Measurements from ENCODE around the gene EEF1E1.
A peak's percentile ranks its signal among the peaks of the same experiment; 100 is the strongest.

The EEF1E1 gene

DNA sequence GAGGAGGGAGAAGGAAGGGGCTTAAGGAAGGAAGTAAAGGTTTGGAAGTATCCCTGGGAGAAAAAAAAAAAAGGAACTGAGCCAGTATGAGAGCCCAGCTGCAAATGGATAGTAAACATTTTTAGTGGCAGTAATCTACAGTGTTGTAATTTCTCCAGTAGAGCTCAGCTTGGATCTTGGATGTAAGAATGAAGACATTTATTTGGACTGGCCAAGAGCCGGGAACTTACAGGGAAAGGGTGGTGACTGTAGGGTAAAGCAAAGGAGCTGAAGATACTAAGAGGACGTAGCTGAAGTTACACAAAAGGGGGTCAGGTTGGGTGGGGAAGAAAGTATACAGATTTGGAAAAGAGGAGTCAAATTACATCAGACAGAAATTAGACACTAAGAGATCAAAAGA, 13.5 kb downstream of the EEF1E1 start:
- Histone ChIP-seq H2BK12ac (ENCODE audit: low read length in 2 of 2) (no peak overlapping the region), H3K14ac (ENCODE audit: low read length in 2 of 2) (no peak overlapping the region), H3K36me3 (ENCODE audit: control insufficient read depth in 1 of 2, insufficient read depth in 2 of 2, low read depth in 1 of 2, low read length in 2 of 2) (peaks cover 27 to 51% of the 10 kb centered on the region in 2 experiments), H3K9me3 (ENCODE audit: control insufficient read depth, low read length) (no peaks in the 10 kb centered on the region), H3K79me1 (replicated peaks; ENCODE audit: low read length, poor library complexity, severe bottlenecking) (peaks cover 24% of the 10 kb centered on the region), H3K23ac (ENCODE audit: low read length in 2 of 2) (no peak overlapping the region), H4K8ac (ENCODE audit: low read length) (no peak overlapping the region), H3K4me2 (ENCODE audit: low read length, poor library complexity, severe bottlenecking) (no peak overlapping the region), H2BK120ac (ENCODE audit: low read depth, low read length) (no peak overlapping the region), H2BK15ac (ENCODE audit: low read depth, poor library complexity, severe bottlenecking) (no peak overlapping the region), H2AK5ac (ENCODE audit: low read length, severe bottlenecking) (no peak overlapping the region), H3K27ac (ENCODE audit: low read length, poor library complexity, severe bottlenecking) (no peak overlapping the region), H3K4me1 (ENCODE audit: control insufficient read depth, insufficient read depth, low read depth, low read length) (peaks cover 4% of the 10 kb centered on the region), H3K4me3 (ENCODE audit: insufficient read depth in 1 of 2, low read depth in 1 of 2, low read length in 2 of 2) (no peak overlapping the region), H4K91ac (ENCODE audit: low read length) (no peak overlapping the region), H3K18ac (ENCODE audit: low read depth in 1 of 2, low read length in 2 of 2) (no peak overlapping the region), H3K9ac (ENCODE audit: low read length) (no peak overlapping the region), H2BK5ac (ENCODE audit: low read depth, low read length, poor library complexity, severe bottlenecking) (no peak overlapping the region), H3K4ac (ENCODE audit: low read depth in 1 of 2, low read length in 2 of 2) (no peak overlapping the region), H3K27me3 (ENCODE audit: control insufficient read depth in 1 of 2, insufficient read depth in 1 of 2, low read length in 2 of 2) (no peaks in the 10 kb centered on the region), H2AFZ (ENCODE audit: low read depth, low read length) (no peak overlapping the region)
- no peak for DNase-seq
- 99% methylated on average over 2 of the region's 2 CpGs for WGBS

DNA sequence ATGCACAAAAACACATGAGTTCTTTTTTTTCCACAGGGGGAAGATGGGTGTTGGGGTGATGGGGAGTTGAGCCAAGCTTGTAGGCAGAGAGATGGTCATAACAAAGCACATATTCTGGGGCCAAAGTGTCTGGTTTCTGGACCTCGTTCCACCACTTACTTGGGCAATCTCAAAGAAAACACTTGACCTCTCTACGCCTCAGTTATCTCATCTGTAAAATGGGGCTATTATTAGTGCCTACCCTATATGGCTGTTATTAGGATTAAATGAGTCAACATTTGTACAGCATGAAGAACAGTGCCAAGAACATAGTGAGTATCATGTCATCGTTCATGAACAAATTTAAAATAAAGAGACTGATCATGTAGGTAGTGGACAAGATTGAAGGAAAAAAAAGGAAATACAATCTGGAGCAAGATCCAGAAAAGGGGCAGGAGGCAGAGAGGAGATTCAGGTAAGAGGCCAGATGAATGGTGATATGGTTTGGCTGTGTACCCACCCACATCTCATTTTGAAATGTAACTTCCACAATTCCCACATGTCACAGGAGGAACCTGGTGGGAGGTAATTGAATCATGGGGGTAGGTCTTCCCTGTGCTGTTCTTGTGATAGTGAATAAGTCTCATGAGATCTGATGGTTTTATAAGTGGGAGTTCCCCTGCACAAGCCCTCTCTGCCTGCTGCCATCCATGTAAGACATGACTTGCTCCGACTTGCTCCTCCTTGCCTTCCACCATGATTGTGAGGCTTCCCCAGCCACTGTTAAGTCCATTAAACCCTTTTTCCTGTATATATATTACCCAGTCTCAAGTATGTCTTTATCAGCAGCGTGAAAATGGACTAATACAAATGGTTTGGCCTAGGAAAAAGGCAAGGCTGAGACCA, 14.2 kb downstream of the EEF1E1 start:
- no peak overlapping the region for H3K4me2 ChIP-seq (ENCODE audit: low read length, poor library complexity, severe bottlenecking)
- H2AFZ ChIP-seq (ENCODE audit: low read depth, low read length) = no peak overlapping the region
- no peak overlapping the region for H2BK12ac ChIP-seq (ENCODE audit: low read length in 2 of 2)
- no peak overlapping the region for H3K18ac ChIP-seq (ENCODE audit: low read depth in 1 of 2, low read length in 2 of 2)
- H3K4ac ChIP-seq (ENCODE audit: low read depth in 1 of 2, low read length in 2 of 2) = no peak overlapping the region
- H3K9me3 ChIP-seq (ENCODE audit: control insufficient read depth, low read length) = no peaks in the 10 kb centered on the region
- H3K14ac ChIP-seq (ENCODE audit: low read length in 2 of 2) = no peak overlapping the region
- no peak overlapping the region for H2BK5ac ChIP-seq (ENCODE audit: low read depth, low read length, poor library complexity, severe bottlenecking)
- H2AK5ac ChIP-seq (ENCODE audit: low read length, severe bottlenecking) = no peak overlapping the region
- H3K79me1 ChIP-seq (replicated peaks; ENCODE audit: low read length, poor library complexity, severe bottlenecking) = peaks cover 22% of the 10 kb centered on the region
- H3K4me3 ChIP-seq (ENCODE audit: insufficient read depth in 1 of 2, low read depth in 1 of 2, low read length in 2 of 2) = no peak overlapping the region
- DNase-seq = no peak
- no peak overlapping the region for H4K91ac ChIP-seq (ENCODE audit: low read length)
- H2BK120ac ChIP-seq (ENCODE audit: low read depth, low read length) = no peak overlapping the region
- peaks cover 24 to 51% of the 10 kb centered on the region in 2 experiments for H3K36me3 ChIP-seq (ENCODE audit: control insufficient read depth in 1 of 2, insufficient read depth in 2 of 2, low read depth in 1 of 2, low read length in 2 of 2)
- no peak overlapping the region for H3K9ac ChIP-seq (ENCODE audit: low read length)
- no peak overlapping the region for H3K23ac ChIP-seq (ENCODE audit: low read length in 2 of 2)
- no peak overlapping the region for H3K27ac ChIP-seq (ENCODE audit: low read length, poor library complexity, severe bottlenecking)
- H4K8ac ChIP-seq (ENCODE audit: low read length) = no peak overlapping the region
- H2BK15ac ChIP-seq (ENCODE audit: low read depth, poor library complexity, severe bottlenecking) = no peak overlapping the region
- H3K27me3 ChIP-seq (ENCODE audit: control insufficient read depth in 1 of 2, insufficient read depth in 1 of 2, low read length in 2 of 2) = no peaks in the 10 kb centered on the region
- peaks cover 4% of the 10 kb centered on the region for H3K4me1 ChIP-seq (ENCODE audit: control insufficient read depth, insufficient read depth, low read depth, low read length)
- 89% methylated on average over 4 of the region's 5 CpGs for WGBS

DNA sequence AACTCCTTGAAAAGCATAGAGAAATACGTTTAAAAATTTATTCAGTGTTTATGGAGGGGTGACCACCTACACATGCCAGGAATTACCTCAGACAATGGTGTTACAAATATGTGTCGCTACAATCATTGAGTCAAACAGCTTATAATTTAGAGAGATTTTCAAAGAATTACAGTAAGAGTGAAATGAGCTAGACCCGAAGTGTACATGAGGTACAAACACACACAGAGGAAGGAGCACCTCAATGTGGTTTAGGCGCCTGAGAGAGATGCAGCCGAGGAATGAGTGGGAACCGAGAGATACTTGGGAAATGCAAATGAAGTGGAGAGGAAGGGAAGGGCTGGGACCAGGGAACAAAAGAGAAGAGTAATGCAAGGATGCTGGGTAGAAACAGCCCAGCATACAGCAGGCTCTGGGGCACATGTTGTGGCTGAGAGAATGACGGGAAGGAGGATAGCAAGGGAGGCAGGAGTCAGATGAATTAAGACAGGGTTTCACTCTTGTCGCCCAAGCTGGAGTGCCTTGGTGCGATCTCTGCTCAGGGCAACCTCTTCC, 15.5 kb downstream of the EEF1E1 start:
- Histone ChIP-seq H3K18ac (ENCODE audit: low read depth in 1 of 2, low read length in 2 of 2) (no peak overlapping the region), H3K27me3 (ENCODE audit: control insufficient read depth in 1 of 2, insufficient read depth in 1 of 2, low read length in 2 of 2) (no peaks in the 10 kb centered on the region), H3K79me1 (replicated peaks; ENCODE audit: low read length, poor library complexity, severe bottlenecking) (peaks cover 18% of the 10 kb centered on the region), H2BK12ac (ENCODE audit: low read length in 2 of 2) (peak overlapping the region in 1 of 2 experiments; percentile 31), H2BK5ac (ENCODE audit: low read depth, low read length, poor library complexity, severe bottlenecking) (no peak overlapping the region), H3K23ac (ENCODE audit: low read length in 2 of 2) (no peak overlapping the region), H4K91ac (ENCODE audit: low read length) (no peak overlapping the region), H3K4me3 (ENCODE audit: insufficient read depth in 1 of 2, low read depth in 1 of 2, low read length in 2 of 2) (no peak overlapping the region), H3K27ac (ENCODE audit: low read length, poor library complexity, severe bottlenecking) (no peak overlapping the region), H3K9me3 (ENCODE audit: control insufficient read depth, low read length) (no peaks in the 10 kb centered on the region), H2BK15ac (ENCODE audit: low read depth, poor library complexity, severe bottlenecking) (no peak overlapping the region), H3K4me1 (ENCODE audit: control insufficient read depth, insufficient read depth, low read depth, low read length) (peaks cover 7% of the 10 kb centered on the region), H3K14ac (ENCODE audit: low read length in 2 of 2) (no peak overlapping the region), H2BK120ac (ENCODE audit: low read depth, low read length) (no peak overlapping the region), H2AK5ac (ENCODE audit: low read length, severe bottlenecking) (peak overlapping the region; percentile 21), H3K4me2 (ENCODE audit: low read length, poor library complexity, severe bottlenecking) (no peak overlapping the region), H3K36me3 (ENCODE audit: control insufficient read depth in 1 of 2, insufficient read depth in 2 of 2, low read depth in 1 of 2, low read length in 2 of 2) (peaks cover 21 to 45% of the 10 kb centered on the region in 2 experiments), H2AFZ (ENCODE audit: low read depth, low read length) (no peak overlapping the region), H3K9ac (ENCODE audit: low read length) (no peak overlapping the region), H4K8ac (ENCODE audit: low read length) (no peak overlapping the region), H3K4ac (ENCODE audit: low read depth in 1 of 2, low read length in 2 of 2) (no peak overlapping the region)
- WGBS = 88% methylated on average over 9 of the region's 9 CpGs
- DNase-seq = no peak

DNA sequence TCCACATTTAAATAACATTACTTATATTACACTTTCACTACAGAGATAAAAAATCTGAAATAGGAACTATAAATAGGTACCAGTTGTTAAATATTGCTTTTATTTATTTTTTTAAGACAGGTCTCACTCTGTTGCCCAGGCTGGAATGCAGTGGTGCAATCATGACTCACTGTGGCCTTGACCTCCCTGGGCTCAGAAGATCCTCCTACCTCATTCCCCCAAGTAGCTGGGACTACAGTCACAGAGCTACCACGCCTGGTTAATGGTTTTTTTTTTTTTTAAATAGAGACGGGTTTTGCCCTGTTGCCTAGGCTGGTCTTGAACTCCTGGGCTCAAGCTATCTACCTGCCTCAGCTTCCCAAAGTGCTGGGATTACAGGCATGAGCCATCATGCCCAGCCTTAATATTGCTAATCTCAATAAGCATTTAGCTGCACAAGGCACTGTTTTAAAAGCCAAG, 17.3 kb downstream of the EEF1E1 start:
- no peak overlapping the region for H4K91ac ChIP-seq (ENCODE audit: low read length)
- H2AFZ ChIP-seq (ENCODE audit: low read depth, low read length) = no peak overlapping the region
- H3K14ac ChIP-seq (ENCODE audit: low read length in 2 of 2) = no peak overlapping the region
- H3K18ac ChIP-seq (ENCODE audit: low read depth in 1 of 2, low read length in 2 of 2) = no peak overlapping the region
- H3K4ac ChIP-seq (ENCODE audit: low read depth in 1 of 2, low read length in 2 of 2) = peak overlapping the region in 1 of 2 experiments; percentile 27
- H2BK15ac ChIP-seq (ENCODE audit: low read depth, poor library complexity, severe bottlenecking) = no peak overlapping the region
- H3K23ac ChIP-seq (ENCODE audit: low read length in 2 of 2) = no peak overlapping the region
- no peaks in the 10 kb centered on the region for H3K27me3 ChIP-seq (ENCODE audit: control insufficient read depth in 1 of 2, insufficient read depth in 1 of 2, low read length in 2 of 2)
- H3K79me1 ChIP-seq (replicated peaks; ENCODE audit: low read length, poor library complexity, severe bottlenecking) = peaks cover 12% of the 10 kb centered on the region
- no peak overlapping the region for H2BK5ac ChIP-seq (ENCODE audit: low read depth, low read length, poor library complexity, severe bottlenecking)
- peak overlapping the region; percentile 94 for H3K27ac ChIP-seq (ENCODE audit: low read length, poor library complexity, severe bottlenecking)
- no peak overlapping the region for H4K8ac ChIP-seq (ENCODE audit: low read length)
- peaks cover 21 to 31% of the 10 kb centered on the region in 2 experiments for H3K36me3 ChIP-seq (ENCODE audit: control insufficient read depth in 1 of 2, insufficient read depth in 2 of 2, low read depth in 1 of 2, low read length in 2 of 2)
- no peaks in the 10 kb centered on the region for H3K9me3 ChIP-seq (ENCODE audit: control insufficient read depth, low read length)
- no peak overlapping the region for H3K4me2 ChIP-seq (ENCODE audit: low read length, poor library complexity, severe bottlenecking)
- 0% methylated on average over 2 of the region's 2 CpGs for WGBS
- H3K9ac ChIP-seq (ENCODE audit: low read length) = peak overlapping the region; percentile 77
- peak overlapping the region; percentile 72 for H2AK5ac ChIP-seq (ENCODE audit: low read length, severe bottlenecking)
- peaks cover 7% of the 10 kb centered on the region for H3K4me1 ChIP-seq (ENCODE audit: control insufficient read depth, insufficient read depth, low read depth, low read length)
- peak; percentile 95 for DNase-seq
- no peak overlapping the region for H2BK120ac ChIP-seq (ENCODE audit: low read depth, low read length)
- no peak overlapping the region for H2BK12ac ChIP-seq (ENCODE audit: low read length in 2 of 2)
- no peak overlapping the region for H3K4me3 ChIP-seq (ENCODE audit: insufficient read depth in 1 of 2, low read depth in 1 of 2, low read length in 2 of 2)
